Activated CD4-positive, alpha-beta T cell treated with anti-CD3 and anti-CD28 coated beads, Interleukin-2, amount 50 U/mL, for 24 hours (primary cell): ENCODE data around the gene TTI1.
A peak's percentile ranks its signal among the peaks of the same experiment; 100 is the strongest.

Experiments
- DNase-seq, 2 donors: peaks; one replicate each; pipeline ENCODE4 v3.0.0-alpha.2; 2020; ENCODE audit warnings: low read depth in 1 of 2, low spot score in 1 of 2

The TTI1 gene

GRCh38 chr20:38055294-38055693 is 22.0 kb upstream of the TTI1 start:
- no peak for DNase-seq

GRCh38 chr20:38054647-38055046 is 21.4 kb upstream of the TTI1 start:
- no peak for DNase-seq

- DNase-seq, result no peak
Measured at GRCh38 chr20:38052870-38053269, 19.6 kb upstream of the TTI1 start.

DNA sequence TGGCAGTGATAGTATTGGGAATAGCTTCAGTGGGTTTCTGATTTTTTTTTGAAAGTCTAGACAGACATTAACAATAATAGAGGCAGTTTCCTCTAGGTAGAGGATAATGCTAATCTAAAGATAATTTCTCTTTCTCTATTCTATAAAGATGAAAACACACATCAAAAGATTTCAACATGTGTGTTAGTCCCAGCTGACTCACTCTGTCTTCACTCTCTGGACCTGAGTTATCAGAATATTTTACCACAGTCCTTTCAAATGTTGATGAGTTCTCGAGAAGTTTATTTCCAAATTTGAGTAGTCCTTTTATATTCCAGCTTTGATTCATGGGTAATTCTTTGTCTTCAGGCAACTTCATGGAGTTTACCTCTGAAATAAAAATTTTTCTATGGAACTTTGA is 17.4 kb upstream of the TTI1 start:
- DNase-seq, result no peak

DNA sequence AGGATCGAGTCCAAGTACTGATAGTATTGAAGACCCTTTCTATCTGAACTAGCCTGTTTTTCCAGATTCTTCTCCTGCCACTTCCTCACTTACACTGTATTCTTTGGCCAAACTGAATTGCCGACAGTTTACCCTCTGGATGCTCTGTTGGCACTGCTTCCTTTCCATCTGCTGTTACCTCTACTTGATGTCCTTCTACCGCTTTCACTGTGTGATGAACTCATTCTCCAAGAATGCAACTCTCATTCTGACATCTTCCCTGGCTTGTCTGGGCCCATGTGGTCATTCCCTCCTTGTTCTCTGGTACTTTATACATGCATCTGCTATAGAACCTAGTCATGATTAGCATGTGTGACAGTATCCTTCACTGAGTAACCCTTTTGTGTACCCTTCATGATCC is 16.5 kb upstream of the TTI1 start:
- DNase-seq, result no peak

- no peak for DNase-seq
Measured at GRCh38 chr20:38046572-38046971, 13.3 kb upstream of the TTI1 start.

DNA sequence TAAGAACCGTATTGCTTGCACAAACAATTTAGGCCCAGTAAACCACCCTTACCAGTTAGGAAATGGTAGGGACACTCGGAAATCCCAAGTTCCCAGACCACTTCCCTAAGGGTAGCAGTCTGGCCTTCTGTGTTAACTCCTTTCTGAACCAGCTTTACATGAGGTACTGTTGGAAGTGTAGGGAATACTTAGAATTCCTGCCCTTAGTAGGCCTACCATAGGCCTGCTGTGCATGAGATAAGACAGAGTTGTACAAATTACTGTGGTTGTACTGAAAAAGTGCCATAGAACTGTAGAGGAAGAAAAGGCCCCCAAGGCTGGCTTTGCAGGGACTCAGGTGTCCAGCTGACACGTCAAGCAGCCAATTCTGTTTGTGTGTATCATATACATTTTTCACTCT is 11.4 kb upstream of the TTI1 start:
- no peak for DNase-seq

- peak in 1 of 2 donors; percentile 18 for DNase-seq
Measured at GRCh38 chr20:38043512-38044300, 10.4 kb upstream of the TTI1 start.

GRCh38 chr20:38040276-38040675 is 7.0 kb upstream of the TTI1 start:
- no peak for DNase-seq

- DNase-seq, result no peak
Measured at GRCh38 chr20:38036366-38036765, 3.1 kb upstream of the TTI1 start.

GRCh38 chr20:38034961-38035360 is 1.7 kb upstream of the TTI1 start:
- DNase-seq, result no peak

GRCh38 chr20:38034108-38034649 is 923 bp upstream of the TTI1 start:
- DNase-seq, result no peak

- no peak for DNase-seq
Measured at GRCh38 chr20:38032585-38033329, 499 bp downstream of the TTI1 start.

- DNase-seq, result no peak
Measured at GRCh38 chr20:38031957-38032356, 1.3 kb downstream of the TTI1 start.

- no peak for DNase-seq
Measured at GRCh38 chr20:38029453-38029852, 3.8 kb downstream of the TTI1 start.

DNA sequence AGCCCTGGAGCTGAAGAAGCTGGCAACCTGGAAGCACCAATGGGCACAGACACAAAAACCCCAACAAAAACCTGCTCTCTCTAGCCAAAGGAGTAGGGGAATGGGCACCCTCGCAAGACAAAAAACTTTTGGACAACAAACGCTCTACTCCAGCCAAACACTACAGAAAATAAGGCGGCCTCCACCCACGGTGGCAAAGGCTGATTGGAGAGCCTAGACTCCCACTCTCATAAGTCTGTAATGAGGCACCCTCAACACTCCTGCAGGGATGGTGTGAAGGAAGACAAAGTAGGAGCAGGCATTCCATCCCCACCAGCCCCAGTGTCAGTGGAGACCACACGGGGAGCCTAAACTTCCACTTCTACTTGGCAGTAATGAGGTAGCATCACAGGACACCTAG is 8.8 kb downstream of the TTI1 start:
- no peak for DNase-seq

GRCh38 chr20:38023181-38024001 is 9.9 kb downstream of the TTI1 start:
- DNase-seq, result no peak

DNA sequence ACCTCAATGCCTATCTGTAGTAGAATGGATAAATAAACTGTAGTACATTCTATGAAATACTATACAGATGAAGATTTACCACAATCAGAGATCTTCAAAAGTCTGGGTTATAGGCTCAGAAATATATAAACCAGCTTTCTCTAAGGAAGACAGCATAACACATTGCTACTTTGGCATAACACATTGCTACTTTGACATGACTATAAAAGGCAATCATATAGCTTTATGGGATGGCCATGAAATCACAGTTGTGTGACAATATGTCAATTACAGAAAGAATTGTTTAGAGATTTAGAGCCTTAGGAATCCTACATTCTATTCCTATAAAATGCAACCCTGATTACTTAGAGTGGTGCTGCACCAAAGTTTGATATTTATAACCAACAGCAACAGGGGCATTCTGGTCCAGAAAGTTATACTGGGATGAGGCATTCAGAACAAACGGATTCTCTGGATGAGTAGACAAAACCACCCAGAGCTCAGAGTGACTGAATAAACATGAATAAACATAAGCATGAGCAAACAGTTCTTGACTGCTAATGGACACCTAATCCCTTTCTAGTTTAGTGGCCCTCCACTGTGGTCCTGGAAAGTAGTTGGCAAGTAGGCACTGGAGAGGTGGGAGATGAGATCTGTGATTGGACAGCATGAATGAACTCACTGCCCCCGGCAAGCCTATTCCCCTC is 12.0 kb downstream of the TTI1 start:
- DNase-seq, result no peak

GRCh38 chr20:38018385-38018784 is 14.9 kb downstream of the TTI1 start:
- DNase-seq, result no peak

- DNase-seq, result no peak
Measured at GRCh38 chr20:38017959-38018358, 15.3 kb downstream of the TTI1 start.

- DNase-seq, result no peak
Measured at GRCh38 chr20:38013887-38014286, 19.4 kb downstream of the TTI1 start.
